ENCODE data around the gene FAM209A.
"Not testable (repeated sequence)": the region's sequence is repeated elsewhere in the genome, so short reads cannot be mapped to it uniquely, and the experiment has no call there.

FAM209A gene, protein sequence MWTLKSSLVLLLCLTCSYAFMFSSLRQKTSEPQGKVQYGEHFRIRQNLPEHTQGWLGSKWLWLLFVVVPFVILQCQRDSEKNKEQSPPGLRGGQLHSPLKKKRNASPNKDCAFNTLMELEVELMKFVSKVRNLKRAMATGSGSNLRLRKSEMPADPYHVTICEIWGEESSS

DNA sequence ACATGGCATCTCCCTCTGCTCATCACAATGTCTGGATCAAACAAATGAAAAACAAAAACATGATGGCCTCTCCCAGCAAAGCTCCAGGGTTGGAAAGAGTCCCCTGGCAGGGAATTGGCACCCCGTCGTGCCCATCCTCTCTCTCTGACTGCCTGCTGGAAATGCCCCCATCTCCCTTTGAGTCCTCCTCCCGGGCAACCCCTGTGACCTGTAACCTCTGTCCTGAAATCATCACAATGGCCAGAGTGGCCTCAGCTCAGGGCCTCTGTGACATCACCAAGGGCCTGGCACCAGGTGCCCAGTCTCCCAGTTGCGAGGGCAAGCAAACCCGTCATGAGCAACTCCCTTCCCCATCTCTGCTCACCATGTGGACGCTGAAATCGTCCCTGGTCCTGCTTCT is at the start of gene FAM209A:
FAM209A (plus strand) TSS at position 301 of the 400 bp plus-strand sequence; CDS start at position 366, 65 bp downstream.
- Histone ChIP-seq H3K9me3 (ENCODE audit: control insufficient read depth in 1 of 2, low read length in 2 of 2) (peaks cover 14 to 19% of the 10 kb centered on the region in 2 donors), H3K36me3 (ENCODE audit: control insufficient read depth in 1 of 2, insufficient read depth in 2 of 2, low read length in 2 of 2) (peaks cover 11 to 13% of the 10 kb centered on the region in 2 donors)
- not testable (repeated sequence) for H3K9ac ChIP-seq (ENCODE audit: low read depth in 1 of 2, low read length in 2 of 2); H3K27ac ChIP-seq (ENCODE audit: low read depth, low read length); H3K4me1 ChIP-seq (ENCODE audit: control insufficient read depth in 1 of 2, insufficient read depth in 2 of 2, low read length in 2 of 2); H3K4me3 ChIP-seq (ENCODE audit: low read depth in 1 of 2, low read length in 2 of 2); H3K27me3 ChIP-seq (ENCODE audit: control insufficient read depth in 1 of 2, insufficient read depth in 2 of 2, low read length in 2 of 2)

DNA sequence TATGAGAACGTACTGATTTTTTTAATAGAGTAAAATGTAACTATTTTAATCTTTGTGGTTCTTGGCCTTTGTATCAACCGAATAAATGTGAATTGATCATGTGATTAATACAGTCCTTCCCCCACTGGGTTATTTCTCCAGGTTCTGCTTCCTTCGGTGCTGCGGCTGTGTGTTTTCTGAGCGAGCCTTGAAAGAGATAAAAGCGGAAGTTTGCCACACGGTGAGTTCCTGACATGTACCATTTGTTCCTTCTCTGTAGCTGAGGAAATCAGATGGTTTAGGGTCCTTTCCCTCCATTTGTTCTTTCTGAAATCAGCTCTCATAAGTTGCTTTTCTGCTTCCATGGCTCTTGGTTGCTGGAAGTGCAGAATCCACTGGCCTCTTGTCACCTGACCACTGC is 40.6 kb upstream of the FAM209A start:
- Histone ChIP-seq H3K27ac (ENCODE audit: low read depth, low read length) (no peak overlapping the region), H3K4me3 (ENCODE audit: low read depth in 1 of 2, low read length in 2 of 2) (no peak overlapping the region), H3K27me3 (ENCODE audit: control insufficient read depth in 1 of 2, insufficient read depth in 2 of 2, low read length in 2 of 2) (no peaks in the 10 kb centered on the region), H3K9me3 (ENCODE audit: control insufficient read depth in 1 of 2, low read length in 2 of 2) (no peaks in the 10 kb centered on the region), H3K9ac (ENCODE audit: low read depth in 1 of 2, low read length in 2 of 2) (no peak overlapping the region), H3K4me1 (ENCODE audit: control insufficient read depth in 1 of 2, insufficient read depth in 2 of 2, low read length in 2 of 2) (no peaks in the 10 kb centered on the region), H3K36me3 (ENCODE audit: control insufficient read depth in 1 of 2, insufficient read depth in 2 of 2, low read length in 2 of 2) (peaks cover 40 to 87% of the 10 kb centered on the region in 2 donors)

DNA sequence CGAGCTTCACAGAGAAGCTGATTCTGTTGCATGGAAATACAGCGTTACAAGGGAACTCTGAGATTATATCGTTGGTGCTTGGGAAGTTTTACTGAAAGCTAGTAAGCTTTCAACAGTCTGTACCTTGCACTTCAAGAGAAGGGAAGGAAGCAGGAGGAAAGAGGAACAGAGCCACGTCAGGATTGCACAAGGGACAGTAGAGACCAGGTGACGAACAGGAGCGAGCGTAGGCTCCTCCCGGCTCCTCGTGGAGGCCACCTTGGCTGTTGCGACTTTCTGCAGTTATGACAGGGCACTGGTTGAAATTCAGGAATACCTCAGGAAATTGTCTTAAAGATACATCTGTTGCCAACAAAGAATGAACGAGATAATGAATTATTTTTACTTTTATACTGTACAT is 37.3 kb upstream of the FAM209A start:
- Histone ChIP-seq H3K36me3 (ENCODE audit: control insufficient read depth in 1 of 2, insufficient read depth in 2 of 2, low read length in 2 of 2) (peaks cover 36 to 83% of the 10 kb centered on the region in 2 donors), H3K27me3 (ENCODE audit: control insufficient read depth in 1 of 2, insufficient read depth in 2 of 2, low read length in 2 of 2) (no peaks in the 10 kb centered on the region), H3K9ac (ENCODE audit: low read depth in 1 of 2, low read length in 2 of 2) (no peak overlapping the region), H3K9me3 (ENCODE audit: control insufficient read depth in 1 of 2, low read length in 2 of 2) (no peaks in the 10 kb centered on the region), H3K27ac (ENCODE audit: low read depth, low read length) (no peak overlapping the region), H3K4me1 (ENCODE audit: control insufficient read depth in 1 of 2, insufficient read depth in 2 of 2, low read length in 2 of 2) (no peaks in the 10 kb centered on the region), H3K4me3 (ENCODE audit: low read depth in 1 of 2, low read length in 2 of 2) (no peak overlapping the region)

DNA sequence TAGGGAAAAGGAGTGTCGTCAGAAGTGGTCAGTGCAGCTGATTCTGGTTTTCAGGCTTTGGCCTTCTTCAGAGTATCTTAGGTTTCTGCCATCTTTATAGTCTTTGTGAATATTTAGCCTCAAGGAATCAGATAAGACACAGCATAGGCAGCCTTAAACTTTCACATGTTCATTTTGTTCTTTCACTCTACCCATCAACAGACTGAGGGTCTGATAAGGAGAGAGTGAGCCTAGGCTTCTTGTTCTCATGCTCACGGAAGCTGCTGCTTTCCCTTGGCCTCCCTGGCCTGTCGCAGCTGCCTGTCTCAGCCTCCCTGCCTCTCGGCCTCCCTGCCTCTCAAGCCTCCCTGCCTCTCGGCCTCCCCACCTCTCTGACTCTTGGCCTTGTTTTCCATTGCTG is 36.0 kb upstream of the FAM209A start:
- Histone ChIP-seq H3K36me3 (ENCODE audit: control insufficient read depth in 1 of 2, insufficient read depth in 2 of 2, low read length in 2 of 2) (peaks cover 36 to 74% of the 10 kb centered on the region in 2 donors), H3K27ac (ENCODE audit: low read depth, low read length) (no peak overlapping the region), H3K4me3 (ENCODE audit: low read depth in 1 of 2, low read length in 2 of 2) (no peak overlapping the region), H3K27me3 (ENCODE audit: control insufficient read depth in 1 of 2, insufficient read depth in 2 of 2, low read length in 2 of 2) (no peaks in the 10 kb centered on the region), H3K4me1 (ENCODE audit: control insufficient read depth in 1 of 2, insufficient read depth in 2 of 2, low read length in 2 of 2) (no peaks in the 10 kb centered on the region), H3K9me3 (ENCODE audit: control insufficient read depth in 1 of 2, low read length in 2 of 2) (no peaks in the 10 kb centered on the region), H3K9ac (ENCODE audit: low read depth in 1 of 2, low read length in 2 of 2) (no peak overlapping the region)

DNA sequence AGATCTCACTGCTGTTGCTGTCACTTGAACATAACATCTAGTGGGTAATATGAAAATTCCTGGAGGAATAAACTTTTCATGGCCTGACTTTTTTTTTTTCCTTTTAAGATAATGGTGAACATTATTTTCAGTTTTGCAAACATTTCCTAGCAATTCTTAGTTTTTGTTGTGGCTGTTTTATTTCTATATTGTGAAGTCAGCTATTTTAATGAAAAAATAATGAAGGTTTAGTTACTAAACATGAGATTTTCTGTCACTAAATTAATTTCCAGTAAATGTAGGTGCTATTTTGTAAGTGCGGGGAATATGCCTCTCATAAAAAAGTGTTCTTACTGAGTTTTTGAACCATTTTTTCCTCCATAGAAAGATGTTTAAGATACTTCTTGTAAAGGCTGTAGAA is 23.4 kb upstream of the FAM209A start:
- Histone ChIP-seq H3K9me3 (ENCODE audit: control insufficient read depth in 1 of 2, low read length in 2 of 2) (no peaks in the 10 kb centered on the region), H3K36me3 (ENCODE audit: control insufficient read depth in 1 of 2, insufficient read depth in 2 of 2, low read length in 2 of 2) (peaks cover 11 to 28% of the 10 kb centered on the region in 2 donors), H3K4me3 (ENCODE audit: low read depth in 1 of 2, low read length in 2 of 2) (no peak overlapping the region), H3K27ac (ENCODE audit: low read depth, low read length) (no peak overlapping the region), H3K9ac (ENCODE audit: low read depth in 1 of 2, low read length in 2 of 2) (no peak overlapping the region), H3K4me1 (ENCODE audit: control insufficient read depth in 1 of 2, insufficient read depth in 2 of 2, low read length in 2 of 2) (no peaks in the 10 kb centered on the region), H3K27me3 (ENCODE audit: control insufficient read depth in 1 of 2, insufficient read depth in 2 of 2, low read length in 2 of 2) (no peaks in the 10 kb centered on the region)

DNA sequence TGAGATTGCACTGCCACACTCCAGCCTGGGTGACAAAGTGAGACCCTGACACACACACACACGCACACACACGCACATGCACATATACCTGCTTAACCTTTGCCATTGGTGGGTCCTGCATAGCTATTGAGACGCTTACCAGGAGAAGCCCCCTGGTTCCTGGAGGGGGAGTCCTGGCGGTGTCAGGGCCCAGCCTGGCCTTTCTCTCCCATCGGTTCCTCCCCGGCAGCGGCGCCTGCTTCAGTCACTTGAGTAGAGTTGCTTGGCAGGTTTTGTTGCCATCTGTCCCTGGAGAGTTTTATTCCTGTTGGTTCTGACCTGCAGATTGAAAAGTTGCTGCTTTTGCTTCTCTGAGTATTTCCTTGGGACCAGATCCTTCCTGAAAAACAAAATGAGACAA is 20.6 kb upstream of the FAM209A start:
- Histone ChIP-seq H3K4me1 (ENCODE audit: control insufficient read depth in 1 of 2, insufficient read depth in 2 of 2, low read length in 2 of 2) (no peaks in the 10 kb centered on the region), H3K4me3 (ENCODE audit: low read depth in 1 of 2, low read length in 2 of 2) (no peak overlapping the region), H3K27ac (ENCODE audit: low read depth, low read length) (no peak overlapping the region), H3K9me3 (ENCODE audit: control insufficient read depth in 1 of 2, low read length in 2 of 2) (no peaks in the 10 kb centered on the region), H3K9ac (ENCODE audit: low read depth in 1 of 2, low read length in 2 of 2) (no peak overlapping the region), H3K36me3 (ENCODE audit: control insufficient read depth in 1 of 2, insufficient read depth in 2 of 2, low read length in 2 of 2) (peaks cover 0 to 16% of the 10 kb centered on the region in 2 donors), H3K27me3 (ENCODE audit: control insufficient read depth in 1 of 2, insufficient read depth in 2 of 2, low read length in 2 of 2) (no peaks in the 10 kb centered on the region)

DNA sequence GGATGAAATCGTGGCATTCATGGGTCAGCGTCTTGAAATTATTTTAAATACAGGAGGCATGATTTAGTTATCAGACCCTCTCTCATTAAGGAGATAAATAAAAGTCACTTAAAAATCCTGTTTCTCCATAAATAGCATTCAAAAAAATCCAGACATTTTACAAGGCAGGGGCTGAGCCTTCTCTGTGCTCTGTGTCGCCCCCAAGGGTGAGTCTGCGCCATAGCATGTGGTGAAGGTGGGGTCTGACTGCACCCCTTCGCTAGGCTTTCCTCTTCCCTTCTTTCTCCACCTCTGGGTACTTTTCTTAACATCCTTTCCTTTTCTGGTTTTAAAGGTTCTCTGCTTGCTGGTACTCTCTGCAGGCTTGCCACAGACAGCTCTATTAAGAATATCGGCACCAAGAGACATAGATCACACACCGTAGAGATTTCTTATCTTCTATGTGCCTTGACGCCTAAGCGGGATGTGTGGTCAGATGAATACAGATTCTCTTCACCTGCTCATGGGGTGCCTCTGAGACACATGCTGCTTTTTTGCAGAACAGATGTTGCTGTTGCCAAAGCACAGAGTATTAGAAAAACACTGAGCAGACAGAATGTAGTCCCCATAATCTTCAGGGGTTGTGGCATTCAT is 20.1 kb upstream of the FAM209A start:
- H3K9ac ChIP-seq (ENCODE audit: low read depth in 1 of 2, low read length in 2 of 2): no peak overlapping the region
- H3K36me3 ChIP-seq (ENCODE audit: control insufficient read depth in 1 of 2, insufficient read depth in 2 of 2, low read length in 2 of 2): peaks cover 0 to 16% of the 10 kb centered on the region in 2 donors
- no peaks in the 10 kb centered on the region for H3K9me3 ChIP-seq (ENCODE audit: control insufficient read depth in 1 of 2, low read length in 2 of 2)
- no peaks in the 10 kb centered on the region for H3K27me3 ChIP-seq (ENCODE audit: control insufficient read depth in 1 of 2, insufficient read depth in 2 of 2, low read length in 2 of 2)
- H3K4me3 ChIP-seq (ENCODE audit: low read depth in 1 of 2, low read length in 2 of 2): no peak overlapping the region
- H3K4me1 ChIP-seq (ENCODE audit: control insufficient read depth in 1 of 2, insufficient read depth in 2 of 2, low read length in 2 of 2): no peaks in the 10 kb centered on the region
- H3K27ac ChIP-seq (ENCODE audit: low read depth, low read length): no peak overlapping the region

DNA sequence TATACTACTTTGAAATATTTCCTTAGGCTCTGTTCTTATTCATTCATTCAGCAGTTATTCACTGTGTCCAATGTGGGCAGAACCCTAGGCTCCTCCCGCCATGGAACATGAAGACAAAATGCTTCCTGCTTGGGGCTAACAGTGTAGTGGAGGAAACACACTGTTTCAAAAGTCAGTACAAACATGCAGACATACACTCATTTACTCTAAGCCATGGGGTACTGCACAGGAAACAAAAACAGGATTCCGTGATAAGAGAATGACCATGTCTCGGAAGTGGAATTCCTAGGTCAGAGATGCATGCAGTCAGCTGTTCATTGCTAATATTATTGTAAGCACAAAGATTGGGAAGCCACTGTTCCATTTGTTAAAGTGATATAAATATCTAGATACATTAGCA is 18.4 kb upstream of the FAM209A start:
- Histone ChIP-seq H3K4me1 (ENCODE audit: control insufficient read depth in 1 of 2, insufficient read depth in 2 of 2, low read length in 2 of 2) (no peaks in the 10 kb centered on the region), H3K27ac (ENCODE audit: low read depth, low read length) (no peak overlapping the region), H3K27me3 (ENCODE audit: control insufficient read depth in 1 of 2, insufficient read depth in 2 of 2, low read length in 2 of 2) (no peaks in the 10 kb centered on the region), H3K9ac (ENCODE audit: low read depth in 1 of 2, low read length in 2 of 2) (no peak overlapping the region), H3K36me3 (ENCODE audit: control insufficient read depth in 1 of 2, insufficient read depth in 2 of 2, low read length in 2 of 2) (peaks cover 0 to 9% of the 10 kb centered on the region in 2 donors), H3K4me3 (ENCODE audit: low read depth in 1 of 2, low read length in 2 of 2) (no peak overlapping the region), H3K9me3 (ENCODE audit: control insufficient read depth in 1 of 2, low read length in 2 of 2) (no peaks in the 10 kb centered on the region)

DNA sequence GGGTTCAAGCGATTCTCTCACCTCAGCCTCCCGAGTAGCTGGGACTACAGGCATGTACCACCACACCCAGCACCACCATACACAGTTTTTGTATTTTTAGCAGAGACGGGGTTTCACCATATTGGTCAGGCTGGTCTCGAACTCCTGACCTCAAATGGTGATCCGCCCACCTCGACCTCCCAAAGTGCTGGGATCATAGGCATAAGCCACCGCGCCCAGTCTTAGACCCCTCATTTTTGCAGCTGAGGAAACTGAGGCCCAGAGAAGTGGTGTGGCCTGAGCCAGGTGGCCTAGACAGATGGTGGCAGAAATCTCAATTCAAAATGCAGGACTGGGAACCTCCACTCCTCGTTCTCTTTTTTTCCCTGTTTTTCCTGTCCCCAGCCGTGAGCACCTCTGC is 12.6 kb upstream of the FAM209A start:
- Histone ChIP-seq H3K4me1 (ENCODE audit: control insufficient read depth in 1 of 2, insufficient read depth in 2 of 2, low read length in 2 of 2) (no peaks in the 10 kb centered on the region), H3K36me3 (ENCODE audit: control insufficient read depth in 1 of 2, insufficient read depth in 2 of 2, low read length in 2 of 2) (peaks cover 11 to 48% of the 10 kb centered on the region in 2 donors)

DNA sequence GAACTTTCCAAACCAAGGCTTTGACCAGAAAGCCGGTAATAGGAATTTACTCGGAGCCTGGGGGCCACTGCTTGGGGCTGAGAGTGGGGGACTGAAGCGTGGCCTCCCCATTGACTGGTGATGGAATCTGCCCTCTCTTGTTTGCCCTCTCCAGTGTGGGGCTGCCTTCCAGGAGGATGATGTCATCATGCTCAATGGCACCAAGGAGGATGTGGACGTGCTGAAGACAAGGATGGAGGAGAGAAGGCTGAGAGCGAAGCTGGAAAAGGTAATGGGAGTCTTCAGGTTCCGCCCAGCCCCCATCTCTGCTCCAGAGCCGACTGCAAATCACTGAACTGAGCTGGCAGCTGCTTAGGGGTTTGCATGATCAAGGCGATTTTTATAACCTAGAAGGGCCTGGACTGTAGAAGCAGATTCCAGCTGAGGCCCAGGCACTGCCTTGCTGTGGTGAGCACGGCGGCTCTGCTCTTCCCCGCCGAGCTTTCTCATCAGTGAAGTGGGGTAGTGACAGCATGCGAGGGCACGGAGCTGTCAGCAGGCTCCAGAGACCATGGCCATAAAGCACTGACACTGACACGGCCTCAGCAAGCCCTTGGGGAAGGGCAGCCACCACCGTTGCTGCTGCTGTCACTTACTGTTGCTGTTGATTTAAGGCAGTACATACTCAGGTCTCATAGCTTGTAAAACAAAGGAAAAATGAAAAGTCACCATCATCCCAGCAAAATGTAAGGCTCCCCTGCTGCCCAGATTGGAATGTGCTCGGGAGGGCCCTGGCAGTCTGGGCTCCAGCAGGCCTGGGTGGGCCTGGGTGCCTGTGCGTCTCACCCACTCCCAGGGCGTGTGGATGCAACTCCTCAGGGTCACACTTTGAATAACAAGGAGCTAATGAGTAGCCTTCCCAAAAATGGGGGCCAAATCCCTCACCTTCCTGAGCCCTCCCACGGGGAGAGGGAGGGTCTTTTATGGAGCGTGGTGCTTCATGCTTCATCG is 11.1 kb upstream of the FAM209A start:
- Histone ChIP-seq H3K4me1 (ENCODE audit: control insufficient read depth in 1 of 2, insufficient read depth in 2 of 2, low read length in 2 of 2) (no peaks in the 10 kb centered on the region), H3K36me3 (ENCODE audit: control insufficient read depth in 1 of 2, insufficient read depth in 2 of 2, low read length in 2 of 2) (peaks cover 25 to 58% of the 10 kb centered on the region in 2 donors), H3K4me3 (ENCODE audit: low read depth in 1 of 2, low read length in 2 of 2) (no peak overlapping the region), H3K27ac (ENCODE audit: low read depth, low read length) (no peak overlapping the region), H3K9me3 (ENCODE audit: control insufficient read depth in 1 of 2, low read length in 2 of 2) (no peaks in the 10 kb centered on the region), H3K27me3 (ENCODE audit: control insufficient read depth in 1 of 2, insufficient read depth in 2 of 2, low read length in 2 of 2) (no peaks in the 10 kb centered on the region), H3K9ac (ENCODE audit: low read depth in 1 of 2, low read length in 2 of 2) (no peak overlapping the region)

More for the DNA sequence above, 12.6 kb upstream of the FAM209A start:
- Histone ChIP-seq H3K27ac (ENCODE audit: low read depth, low read length) (no peak overlapping the region), H3K9me3 (ENCODE audit: control insufficient read depth in 1 of 2, low read length in 2 of 2) (no peaks in the 10 kb centered on the region), H3K4me3 (ENCODE audit: low read depth in 1 of 2, low read length in 2 of 2) (no peak overlapping the region), H3K27me3 (ENCODE audit: control insufficient read depth in 1 of 2, insufficient read depth in 2 of 2, low read length in 2 of 2) (no peaks in the 10 kb centered on the region), H3K9ac (ENCODE audit: low read depth in 1 of 2, low read length in 2 of 2) (no peak overlapping the region)

Data from duodenal mucosa (tissue), 2 donors.